Activated CD4-positive, alpha-beta T cell treated with anti-CD3 and anti-CD28 coated beads, Interleukin-2, amount 10 ng/mL, durations not matched to agents 7 days and 5 days (primary cell): ENCODE data around the gene RHOXF2. TPM values are rescaled to one million over a fixed set of nuclear protein-coding genes. Genes with fewer than 3 reads are reported as not detected.
"Not testable (repeated sequence)": the region's sequence is repeated elsewhere in the genome, so short reads cannot be mapped to it uniquely, and the experiment has no call there.

Experiments used
- CTCF ChIA-PET: fragments of 350-600 bp; sonication (Branson Sonifier 250); formaldehyde crosslinking; loops from one replicate; lab custom pipeline; 2021; ENCODE audit warnings: antibody characterized with exemption; lab: Charles Lee
- POLR2A ChIA-PET: fragments of 350-600 bp; sonication (Branson Sonifier 250); formaldehyde crosslinking; loops from one replicate; lab custom pipeline; 2021; ENCODE audit warnings: antibody characterized with exemption; lab: Charles Lee
- DNase-seq: peaks from one replicate; pipeline ENCODE4 v3.0.0-alpha.2; 2020
- H3K27ac Mint-ChIP-seq: one replicate; pipeline ENCODE4 v1.8.0; 2021; ENCODE audit warnings: mild to moderate bottlenecking, moderate library complexity, mixed read lengths
- H3K27me3 Mint-ChIP-seq: one replicate; pipeline ENCODE4 v1.8.0; 2021; ENCODE audit warnings: mixed read lengths
- H3K36me3 Mint-ChIP-seq: one replicate; pipeline ENCODE4 v1.8.0; 2021; ENCODE audit warnings: low read depth, mixed read lengths
- H3K4me1 Mint-ChIP-seq: one replicate; pipeline ENCODE4 v1.8.0; 2021; ENCODE audit warnings: mixed read lengths
- H3K4me3 Mint-ChIP-seq: one replicate; pipeline ENCODE4 v1.8.0; 2021; ENCODE audit warnings: mild to moderate bottlenecking, moderate library complexity, mixed read lengths
- H3K9me3 Mint-ChIP-seq: one replicate; pipeline ENCODE4 v1.8.0; 2021; ENCODE audit warnings: mixed read lengths
- total RNA-seq, 2 experiments: library from RNA; stranded (reverse); gene quantifications; one replicate each; pipeline ENCODE4 v1.2.3, GENCODE V29; 2021

Gene RHOXF2
- total RNA-seq, 2 experiments from 2014 or later, result not detected

DNA sequence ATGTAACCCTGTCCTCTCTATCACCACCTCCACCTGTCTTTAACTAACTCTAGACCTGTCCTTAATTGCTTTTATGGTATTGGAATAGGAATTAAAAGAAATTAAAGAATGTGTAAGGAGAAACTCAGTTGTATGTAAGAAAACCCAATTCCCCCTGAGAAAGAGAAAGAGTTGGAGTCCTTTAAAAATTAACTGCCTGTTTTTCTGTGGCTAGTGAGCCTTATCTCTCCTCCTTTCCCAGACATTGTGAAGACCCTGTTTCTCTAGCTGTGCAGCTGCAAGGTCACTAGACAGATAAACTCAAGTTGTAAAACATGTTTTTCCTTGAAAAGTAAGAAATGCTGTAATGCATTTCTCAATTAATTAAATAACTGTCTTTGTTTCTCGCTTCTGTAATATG lies 12.1 kb upstream of the RHOXF2 start:
- DNase-seq, H3K27ac Mint-ChIP-seq, H3K27me3 Mint-ChIP-seq, CTCF ChIA-PET, POLR2A ChIA-PET, H3K9me3 Mint-ChIP-seq, H3K4me3 Mint-ChIP-seq, H3K36me3 Mint-ChIP-seq: not testable (repeated sequence)
- H3K4me1 Mint-ChIP-seq, result peaks cover 16% of the 10 kb centered on the region

DNA sequence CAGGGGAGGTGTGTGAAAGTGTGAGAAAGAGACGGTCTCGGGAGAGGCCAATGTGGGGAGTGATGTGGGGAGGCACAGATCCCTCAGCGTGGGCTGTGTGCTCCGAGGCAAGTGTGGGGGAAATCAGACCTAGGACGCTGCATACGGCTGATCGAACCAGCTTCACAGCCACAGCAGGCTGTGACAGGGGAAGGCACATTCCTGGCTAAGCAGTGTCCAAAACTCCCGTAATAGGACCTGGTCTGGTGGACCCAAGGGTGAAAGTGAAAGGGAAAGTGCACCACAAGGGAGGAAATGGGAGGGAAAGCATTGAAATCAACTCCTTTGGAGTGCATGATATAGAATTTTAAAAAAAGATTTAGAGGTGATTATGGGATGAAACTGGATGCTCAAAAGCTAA lies 10.9 kb upstream of the RHOXF2 start:
- peaks cover 16% of the 10 kb centered on the region for H3K4me1 Mint-ChIP-seq
- no peak for DNase-seq
- ChIA-PET POLR2A (no interaction called here), CTCF (no interaction called here)
- H3K4me3 Mint-ChIP-seq, result no peak overlapping the region
- no peaks in the 10 kb centered on the region for H3K27me3 Mint-ChIP-seq
- H3K36me3 Mint-ChIP-seq, result peaks cover 3% of the 10 kb centered on the region
- H3K9me3 Mint-ChIP-seq, result peaks cover 5% of the 10 kb centered on the region
- no peak overlapping the region for H3K27ac Mint-ChIP-seq

DNA sequence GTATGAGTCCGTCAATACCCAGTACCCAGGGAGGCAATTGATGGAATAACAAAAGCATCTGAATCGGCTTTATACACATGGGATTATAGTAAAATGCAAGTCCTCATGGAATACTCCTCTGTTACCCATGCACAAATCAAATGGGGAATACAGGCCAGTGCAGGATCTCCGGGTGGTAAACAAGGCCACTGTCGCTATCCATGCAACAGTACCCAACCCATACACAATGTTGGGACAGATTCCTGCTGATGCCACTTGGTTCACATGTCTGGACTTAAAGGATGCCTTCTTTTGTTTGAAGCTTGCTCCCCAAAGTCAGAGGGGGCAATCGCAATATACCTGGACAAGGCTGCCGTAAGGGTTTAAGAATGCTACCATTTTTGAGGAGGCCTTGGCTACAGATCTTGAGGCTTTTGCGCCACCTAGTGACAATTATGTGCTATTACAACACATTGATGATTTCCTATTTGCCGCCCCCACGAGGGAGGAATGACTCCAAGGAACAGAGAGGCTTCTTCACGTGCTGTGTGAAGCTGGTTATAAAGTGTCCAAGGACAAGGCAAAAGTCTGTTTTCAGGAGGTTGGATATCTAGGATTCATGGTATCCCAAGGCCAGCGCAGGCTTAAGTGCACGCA lies 8.2 kb upstream of the RHOXF2 start:
- H3K4me1 Mint-ChIP-seq, CTCF ChIA-PET, H3K27me3 Mint-ChIP-seq, H3K27ac Mint-ChIP-seq, H3K9me3 Mint-ChIP-seq, H3K36me3 Mint-ChIP-seq, POLR2A ChIA-PET, DNase-seq, H3K4me3 Mint-ChIP-seq: not testable (repeated sequence)

DNA sequence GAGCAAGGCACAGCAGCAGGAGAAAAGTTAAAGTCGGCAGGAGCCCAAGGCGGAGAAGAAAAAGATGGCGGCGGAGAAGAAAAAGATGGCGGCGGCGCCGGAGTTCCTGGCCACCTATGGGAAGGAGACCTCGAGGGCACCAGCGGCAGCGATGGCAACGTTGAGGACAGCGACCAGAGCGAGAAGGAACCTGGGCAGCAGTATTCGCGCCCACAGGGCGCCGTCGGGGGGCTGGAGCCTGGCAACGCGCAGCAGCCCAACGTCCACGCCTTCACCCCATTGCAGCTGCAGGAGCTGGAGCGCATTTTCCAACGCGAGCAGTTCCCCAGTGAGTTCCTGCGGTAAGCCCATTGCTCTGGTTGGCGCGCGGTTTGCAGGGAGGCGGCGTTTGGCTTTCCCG lies 673 bp downstream of the RHOXF2 start:
- POLR2A ChIA-PET, H3K36me3 Mint-ChIP-seq: not testable (repeated sequence)

DNA sequence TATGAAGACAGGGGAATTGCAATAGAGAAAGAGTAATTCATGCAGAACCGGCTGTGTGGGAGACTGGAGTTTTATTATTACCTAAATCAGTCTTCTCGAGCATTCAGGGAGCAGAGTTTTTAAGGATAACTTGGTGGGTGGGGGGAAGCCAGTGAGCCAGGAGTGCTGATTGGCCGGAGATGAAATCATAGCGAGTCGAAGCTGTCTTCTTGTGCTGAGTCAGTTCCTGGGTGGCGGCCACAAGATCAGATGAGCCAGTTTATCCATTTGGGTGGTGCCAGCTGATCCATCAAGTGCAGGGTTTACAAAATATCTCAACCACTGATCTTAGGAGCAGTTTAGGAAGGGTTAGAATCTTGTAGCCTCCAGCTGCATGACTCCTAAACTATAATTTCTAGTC lies 34.8 kb downstream of the RHOXF2 start:
- H3K4me3 Mint-ChIP-seq, H3K36me3 Mint-ChIP-seq, POLR2A ChIA-PET, H3K4me1 Mint-ChIP-seq, H3K27me3 Mint-ChIP-seq, CTCF ChIA-PET, H3K9me3 Mint-ChIP-seq, DNase-seq, H3K27ac Mint-ChIP-seq: not testable (repeated sequence)

More for the DNA sequence above, 673 bp downstream of the RHOXF2 start:
- H3K4me1 Mint-ChIP-seq, H3K27ac Mint-ChIP-seq, H3K27me3 Mint-ChIP-seq, H3K9me3 Mint-ChIP-seq, DNase-seq, CTCF ChIA-PET, H3K4me3 Mint-ChIP-seq: not testable (repeated sequence)

DNA sequence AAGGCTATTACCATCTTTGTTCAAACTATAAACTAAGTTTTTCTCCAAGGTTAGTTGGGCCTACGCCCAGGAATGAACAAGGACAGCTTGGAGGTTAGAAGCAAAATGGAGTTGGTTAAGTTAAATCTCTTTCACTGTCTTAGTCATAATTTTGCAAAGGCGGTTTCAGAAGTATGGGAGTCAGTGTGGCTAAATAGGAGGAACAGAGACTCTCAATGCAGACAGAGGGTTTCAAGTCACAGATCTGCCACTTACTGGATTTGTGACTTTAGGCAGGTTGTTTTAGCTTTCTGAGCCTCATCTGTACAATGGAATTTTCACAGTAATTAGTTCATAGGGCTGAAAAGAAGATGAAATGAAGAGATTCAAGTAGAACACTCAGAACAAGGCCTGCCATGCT lies 35.3 kb downstream of the RHOXF2 start:
- H3K27me3 Mint-ChIP-seq, DNase-seq, H3K27ac Mint-ChIP-seq, CTCF ChIA-PET, H3K9me3 Mint-ChIP-seq, H3K36me3 Mint-ChIP-seq, POLR2A ChIA-PET, H3K4me3 Mint-ChIP-seq, H3K4me1 Mint-ChIP-seq: not testable (repeated sequence)

DNA sequence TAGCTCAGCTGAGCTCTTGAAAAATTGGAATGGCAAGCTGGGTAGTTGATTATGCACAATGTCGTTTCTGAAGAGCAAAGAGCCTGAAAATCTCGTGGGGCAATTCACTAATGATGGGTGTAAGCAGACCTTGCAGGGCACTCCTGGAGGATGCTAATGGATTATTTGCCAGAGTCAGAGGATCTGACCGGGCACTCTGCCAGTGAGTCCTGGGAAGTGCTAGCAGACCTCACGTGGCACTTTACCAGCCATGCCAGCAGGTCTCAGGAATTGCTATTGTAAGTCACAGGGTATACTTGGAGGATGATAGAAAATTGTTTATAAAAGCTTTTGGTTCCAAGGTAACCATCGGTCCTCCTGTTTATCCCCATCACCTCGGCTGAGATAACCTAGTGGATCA lies 37.4 kb downstream of the RHOXF2 start:
- H3K4me3 Mint-ChIP-seq, POLR2A ChIA-PET, DNase-seq, H3K27ac Mint-ChIP-seq, H3K4me1 Mint-ChIP-seq, H3K36me3 Mint-ChIP-seq, CTCF ChIA-PET, H3K27me3 Mint-ChIP-seq, H3K9me3 Mint-ChIP-seq: not testable (repeated sequence)

DNA sequence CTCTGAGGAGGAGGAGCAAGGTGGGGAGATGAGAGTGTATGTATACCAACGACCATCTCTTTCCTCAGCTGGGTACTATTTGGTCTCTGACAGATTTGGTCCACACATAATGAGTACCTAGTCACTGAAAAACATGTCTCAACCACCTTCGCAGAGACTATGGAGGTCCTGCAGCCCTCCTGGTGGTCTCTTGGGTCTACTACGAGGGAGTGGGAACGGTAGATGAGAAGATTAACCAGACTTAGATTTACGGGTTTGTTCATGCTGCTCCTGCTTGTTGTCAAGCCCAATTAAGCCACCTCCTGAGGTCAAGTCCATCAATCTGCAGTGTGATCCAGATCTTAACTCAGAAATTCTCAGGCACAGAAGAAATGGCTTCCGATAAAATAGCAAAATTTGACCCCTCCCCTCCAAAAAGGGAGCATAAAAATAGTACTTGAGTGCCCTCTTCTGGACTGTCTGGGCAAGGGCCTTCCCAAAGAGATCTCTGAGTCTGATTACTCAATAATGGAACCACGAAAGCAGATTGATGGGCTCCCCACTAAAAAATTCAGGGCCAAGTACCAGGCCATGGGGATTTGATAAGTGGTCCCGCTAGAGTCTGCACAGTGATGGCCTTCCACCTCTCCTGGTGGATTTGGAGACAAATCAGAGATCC lies 38.3 kb downstream of the RHOXF2 start:
- POLR2A ChIA-PET, result not testable (repeated sequence)

DNA sequence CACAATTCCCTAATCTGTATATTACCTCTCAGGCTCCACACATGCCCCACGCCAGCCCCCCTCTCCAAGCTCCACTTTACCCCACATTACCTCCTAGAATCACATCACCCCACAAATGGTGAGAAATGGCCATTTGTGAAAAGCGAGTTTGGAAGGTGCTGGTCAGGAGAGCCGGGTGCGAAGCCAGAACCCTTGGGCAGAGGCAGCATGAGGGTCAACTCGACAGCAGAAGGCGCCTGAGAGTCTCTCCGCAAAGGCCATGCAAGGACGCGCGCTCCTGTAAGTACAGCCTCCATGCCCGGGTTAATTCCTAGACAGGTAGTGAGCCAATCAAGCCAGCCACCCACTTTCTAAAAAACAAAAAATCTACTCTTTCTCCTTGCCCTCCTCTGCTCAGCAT lies 42.4 kb downstream of the RHOXF2 start:
- DNase-seq, result no peak
- H3K27me3 Mint-ChIP-seq, result no peaks in the 10 kb centered on the region
- ChIA-PET POLR2A (no interaction called here), CTCF (no interaction called here)
- no peak overlapping the region for H3K27ac Mint-ChIP-seq
- no peak overlapping the region for H3K4me3 Mint-ChIP-seq
- no peaks in the 10 kb centered on the region for H3K36me3 Mint-ChIP-seq
- no peaks in the 10 kb centered on the region for H3K9me3 Mint-ChIP-seq
- peaks cover 7% of the 10 kb centered on the region for H3K4me1 Mint-ChIP-seq

More for the DNA sequence above, 38.3 kb downstream of the RHOXF2 start:
- H3K4me1 Mint-ChIP-seq, H3K9me3 Mint-ChIP-seq, DNase-seq, H3K36me3 Mint-ChIP-seq, H3K4me3 Mint-ChIP-seq, H3K27ac Mint-ChIP-seq, CTCF ChIA-PET, H3K27me3 Mint-ChIP-seq: not testable (repeated sequence)

DNA sequence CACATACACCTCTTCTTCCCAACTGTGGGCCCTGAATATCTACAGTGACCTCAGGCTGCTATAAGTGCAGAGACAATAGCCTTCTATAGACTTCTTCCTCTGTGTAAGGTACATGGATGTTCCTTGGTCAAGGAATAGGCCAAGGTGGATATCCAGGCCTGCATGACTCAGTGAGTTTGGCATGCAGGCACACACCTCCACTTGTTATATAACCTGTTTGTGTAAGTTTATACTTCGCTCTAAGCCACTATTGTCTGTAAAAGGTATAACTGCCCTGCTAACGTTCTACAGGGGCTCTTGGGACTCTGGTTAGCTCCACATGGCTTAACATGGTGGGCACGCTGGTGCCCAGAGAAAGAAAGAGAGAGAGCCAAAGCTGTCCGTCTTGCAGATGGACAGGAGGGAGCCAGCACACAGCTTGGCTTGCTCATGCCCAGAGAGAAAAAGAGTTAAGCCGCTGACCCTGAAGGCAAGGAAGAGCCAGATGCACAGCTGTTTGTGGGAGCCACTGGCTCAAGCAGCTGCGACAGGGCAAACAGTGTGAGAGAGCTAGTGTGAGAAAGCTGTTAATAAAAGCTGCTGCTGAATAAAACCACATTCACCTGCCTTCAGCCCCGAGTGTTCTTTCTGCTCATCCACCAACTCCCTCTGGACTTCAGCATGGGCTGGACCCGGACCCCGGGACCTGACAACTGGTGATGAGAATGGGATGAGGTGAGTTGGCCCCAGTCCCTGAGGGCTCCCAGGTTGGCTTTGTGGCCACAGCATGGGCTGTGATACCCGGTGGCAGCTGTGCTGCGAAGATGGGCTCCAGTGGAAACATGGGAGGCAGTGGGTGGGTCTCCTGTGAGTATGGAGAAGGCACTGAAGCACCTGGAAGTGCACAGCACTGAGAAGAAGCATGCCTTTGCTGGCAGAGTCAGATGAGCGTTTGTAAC lies 47.7 kb downstream of the RHOXF2 start:
- no peak overlapping the region for H3K27ac Mint-ChIP-seq
- no peak for DNase-seq
- no peaks in the 10 kb centered on the region for H3K36me3 Mint-ChIP-seq
- ChIA-PET POLR2A (no interaction called here), CTCF (interaction anchor here (0.6 kb wide), 1 partner anchor 219 kb away, joined by 3 read pairs; no protein-coding TSS in a partner anchor)
- H3K4me1 Mint-ChIP-seq, result no peaks in the 10 kb centered on the region
- no peaks in the 10 kb centered on the region for H3K27me3 Mint-ChIP-seq
- no peaks in the 10 kb centered on the region for H3K9me3 Mint-ChIP-seq
- H3K4me3 Mint-ChIP-seq, result no peak overlapping the region

DNA sequence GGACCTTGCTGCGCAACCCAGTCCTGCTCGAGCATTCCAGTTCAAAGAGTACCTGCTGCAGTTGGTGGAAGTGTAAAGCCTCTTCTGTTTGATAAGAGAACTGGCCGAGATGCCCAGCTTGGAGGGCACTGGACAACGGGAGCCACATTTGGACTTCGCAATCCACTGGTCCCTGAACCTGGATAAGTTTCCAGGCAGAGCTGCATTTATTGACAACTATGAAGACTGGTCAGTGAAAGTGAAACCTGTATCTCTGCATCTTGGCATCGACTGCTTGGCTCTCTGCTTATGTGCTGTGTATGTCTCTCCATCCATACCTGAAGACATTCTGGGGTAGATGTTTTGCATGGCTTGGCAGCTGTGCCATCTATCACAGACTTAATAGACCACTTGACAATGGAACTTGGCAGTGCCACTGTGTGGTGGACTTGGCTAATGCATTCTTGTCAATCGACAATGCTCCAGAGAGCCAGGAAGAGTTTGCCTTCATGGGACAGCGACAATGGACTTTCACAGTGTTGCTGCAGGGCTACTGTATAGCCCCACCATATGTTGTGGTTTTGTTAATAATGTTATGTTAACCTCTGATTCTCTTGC lies 48.7 kb downstream of the RHOXF2 start:
- no peaks in the 10 kb centered on the region for H3K27me3 Mint-ChIP-seq
- H3K4me3 Mint-ChIP-seq, result no peak overlapping the region
- no peaks in the 10 kb centered on the region for H3K9me3 Mint-ChIP-seq
- no peak for DNase-seq
- no peaks in the 10 kb centered on the region for H3K36me3 Mint-ChIP-seq
- H3K27ac Mint-ChIP-seq, result no peak overlapping the region
- POLR2A ChIA-PET, result no interaction called here
- CTCF ChIA-PET, result no interaction called here
- no peaks in the 10 kb centered on the region for H3K4me1 Mint-ChIP-seq

DNA sequence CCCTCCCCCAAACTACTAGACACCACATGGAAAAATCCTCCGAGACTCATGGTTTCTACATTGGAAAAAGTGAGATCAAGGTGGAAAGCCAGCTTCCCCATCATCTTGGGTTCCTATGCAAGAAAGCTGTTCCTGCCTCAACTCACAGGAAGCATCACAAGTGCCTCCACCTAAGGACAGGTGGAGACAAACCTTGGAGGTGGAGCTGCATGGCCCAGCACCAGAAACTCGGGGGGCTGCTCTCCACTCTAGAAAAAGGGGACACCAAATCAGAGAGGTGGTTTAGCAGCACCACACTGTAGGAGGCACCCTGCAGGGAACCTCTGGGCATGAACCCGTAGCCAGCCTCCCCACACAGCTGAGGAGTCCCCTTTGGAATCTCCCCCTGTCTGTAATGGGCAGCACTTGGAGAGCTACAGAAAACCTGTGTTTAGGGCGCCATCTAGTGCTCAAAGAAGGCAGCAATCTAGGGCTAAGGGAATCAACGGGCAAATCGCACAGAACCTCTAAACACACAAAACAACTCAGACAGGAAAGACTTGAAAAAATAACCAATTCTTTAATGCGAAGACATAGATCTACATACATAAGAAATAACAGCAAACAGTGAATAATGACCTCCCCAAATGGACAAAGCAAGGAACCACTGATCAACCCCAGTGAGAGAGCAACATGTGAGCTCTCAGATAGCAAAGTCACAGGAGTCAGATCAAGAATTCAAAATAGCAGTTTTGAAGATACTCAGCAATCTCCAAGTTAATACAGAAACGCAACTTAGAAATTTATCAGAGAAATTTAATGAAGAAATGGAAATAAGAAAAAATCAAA lies 55.2 kb downstream of the RHOXF2 start:
- Mint-ChIP-seq H3K36me3 (no peaks in the 10 kb centered on the region), H3K27me3 (no peaks in the 10 kb centered on the region), H3K4me1 (peaks cover 3% of the 10 kb centered on the region), H3K4me3 (no peak overlapping the region), H3K27ac (no peak overlapping the region), H3K9me3 (no peaks in the 10 kb centered on the region)
- ChIA-PET CTCF (interaction anchor here (0.5 to 1.4 kb wide), 7 partner anchors 10 to 56 kb away, joined by 3 to 5 read pairs (median 3); no protein-coding TSS in a partner anchor), POLR2A (no interaction called here)
- DNase-seq, result peak; percentile 64
